HCT116 (cell line): ENCODE results near the gene DDX55. TPM values are rescaled to one million over a fixed set of nuclear protein-coding genes. Genes with fewer than 3 reads are reported as not detected.
"Not testable (repeated sequence)": the region's sequence is repeated elsewhere in the genome, so short reads cannot be mapped to it uniquely, and the experiment has no call there.

Experiments used
- ATAC-seq: fragments of 200-7000 bp; cut with Tn5 transposase; 2 replicates; pipeline ENCODE4 v1.9.1; 2020; ENCODE audit warnings: mild to moderate bottlenecking, moderate library complexity
- BruUV-seq: library from RNA; stranded (reverse); fragments of 400-500 nt; replicated peaks from 2 replicates; lab custom pipeline; 2021; lab: Mats Ljungman, UMichigan
- CTCF ChIA-PET: fragments of 300-600 bp; sonication (Branson Sonifier 250); formaldehyde crosslinking; loops from one replicate; lab custom pipeline; 2021; ENCODE audit warnings: antibody characterized with exemption; lab: Charles Lee
- POLR2A ChIA-PET: fragments of 300-600, 350-600 bp; sonication (Branson Sonifier 250); formaldehyde crosslinking; loops from one replicate; lab custom pipeline; 2021; ENCODE audit warnings: antibody characterized with exemption; lab: Charles Lee
- RAD21 ChIA-PET, 2 experiments: fragments of 300-600 bp; sonication (Branson Sonifier 250); formaldehyde crosslinking; loops; one replicate each; lab custom pipeline; 2023; ENCODE audit warnings: low total read pairs in 2 of 2; ENCODE audit not compliant: uncharacterized antibody in 2 of 2, unreplicated experiment in 2 of 2, low non-redundant PET in 1 of 2; lab: Charles Lee
- DNase-seq: peaks from one replicate; pipeline ENCODE4 v3.0.0-alpha.2; 2010; ENCODE audit warnings: low read depth, low spot score
- H2AFZ ChIP-seq: fragments of 200-600 bp; shearing (Covaris generic), sonication (generic); 2 replicates; pipeline ENCODE4 v1.6.1; 2017; ENCODE audit warnings: low read depth, mixed run types, mixed read lengths, antibody characterized with exemption, low read length; ENCODE audit not compliant: poor library complexity, severe bottlenecking
- H3K27ac ChIP-seq: 2 replicates; pipeline ENCODE4 v1.5.1; 2012; ENCODE audit warnings: low read depth, low read length
- H3K27me3 ChIP-seq: fragments of 200-600 bp; sonication (generic); 2 replicates; pipeline ENCODE4 v1.6.1; 2016; ENCODE audit warnings: mixed run types, low read length, mixed read lengths; ENCODE audit not compliant: insufficient read depth
- H3K36me3 ChIP-seq, 2 experiments: fragments of 200-500 bp in 1 of 2; fragments of 200-600 bp in 1 of 2; sonication (Bioruptor generic) in 1 of 2; sonication (generic) in 1 of 2; 2 replicates each; pipeline versions ENCODE4 v1.5.1 to v1.6.1; 2014 to 2016; ENCODE audit warnings: low read length in 2 of 2, inconsistent platforms in 1 of 2, mixed read lengths in 1 of 2, mixed run types in 1 of 2; ENCODE audit not compliant: insufficient read depth in 2 of 2, control insufficient read depth in 1 of 2
- H3K4me1 ChIP-seq, 2 experiments: fragments of 200-600 bp in 1 of 2; sonication (generic) in 1 of 2; 2 replicates each; pipeline versions ENCODE4 v1.5.1 to v1.6.1; 2012 to 2017; ENCODE audit warnings: low read length in 2 of 2, inconsistent platforms in 1 of 2, mild to moderate bottlenecking in 1 of 2, mixed read lengths in 1 of 2, mixed run types in 1 of 2, moderate library complexity in 1 of 2; ENCODE audit not compliant: insufficient read depth in 2 of 2, control insufficient read depth in 1 of 2
- H3K4me2 ChIP-seq: fragments of 200-600 bp; sonication (generic); 2 replicates; pipeline ENCODE4 v1.6.1; 2017; ENCODE audit warnings: mixed run types, low read length, mixed read lengths
- H3K4me3 ChIP-seq, 2 experiments: fragments of 200-600 bp in 1 of 2; sonication (generic) in 1 of 2; replicated peaks in 1 of 2; 2 replicates each; pipeline ENCODE4 v1.5.1; 2011 to 2016; ENCODE audit warnings: low read length in 2 of 2, control low read depth in 1 of 2, low read depth in 1 of 2, mild to moderate bottlenecking in 1 of 2, mixed read lengths in 1 of 2, mixed run types in 1 of 2
- H3K79me2 ChIP-seq: fragments of 200-600 bp; sonication (generic); 2 replicates; pipeline ENCODE4 v1.6.1; 2017; ENCODE audit warnings: mild to moderate bottlenecking, mixed run types, low read length, moderate library complexity, mixed read lengths; ENCODE audit not compliant: insufficient read depth
- H3K9ac ChIP-seq: fragments of 200-600 bp; sonication (generic); 2 replicates; pipeline ENCODE4 v1.6.1; 2016; ENCODE audit warnings: low read length, mixed read lengths
- H3K9me2 ChIP-seq: fragments of 200-600 bp; sonication (generic), shearing (Covaris generic); 2 replicates; pipeline ENCODE4 v1.6.1; 2017; ENCODE audit warnings: mixed run types, mild to moderate bottlenecking, moderate library complexity; ENCODE audit not compliant: insufficient read depth
- H3K9me3 ChIP-seq, 2 experiments: fragments of 200-500 bp in 1 of 2; fragments of 200-600 bp in 1 of 2; sonication (Bioruptor generic) in 1 of 2; sonication (generic) in 1 of 2; 2 replicates each; pipeline ENCODE4 v1.6.1; 2014 to 2017; ENCODE audit warnings: low read length in 2 of 2, mixed read lengths in 2 of 2, inconsistent platforms in 1 of 2, low read depth in 1 of 2, mild to moderate bottlenecking in 1 of 2, mixed run types in 1 of 2, moderate library complexity in 1 of 2; ENCODE audit not compliant: control insufficient read depth in 1 of 2, insufficient read depth in 1 of 2
- H4K20me1 ChIP-seq: fragments of 200-600 bp; sonication (generic), shearing (Covaris generic); 2 replicates; pipeline ENCODE4 v1.6.1; 2017; ENCODE audit warnings: mixed run types, mild to moderate bottlenecking, moderate library complexity; ENCODE audit not compliant: insufficient read depth
- CBX3 ChIP-seq: IDR thresholded peaks from 2 replicates; pipeline ENCODE4 v1.6.1; 2012; ENCODE audit warnings: low read depth
- EZH2phosphoT487 ChIP-seq: fragments of 200-600 bp; IDR thresholded peaks from 2 replicates; pipeline ENCODE4 v1.6.1; 2018; ENCODE audit warnings: antibody characterized with exemption, borderline replicate concordance
- FOSL1 ChIP-seq: IDR thresholded peaks from 2 replicates; pipeline ENCODE4 v1.6.1; 2012; ENCODE audit warnings: low read depth
- SIN3A ChIP-seq: IDR thresholded peaks from 2 replicates; pipeline ENCODE4 v1.6.1; 2012; ENCODE audit warnings: low read depth
- SRF ChIP-seq: IDR thresholded peaks from 2 replicates; pipeline ENCODE4 v1.6.1; 2012; ENCODE audit warnings: low read depth
- TCF7L2 ChIP-seq: IDR thresholded peaks from 2 replicates; pipeline ENCODE4 v1.7.0; 2011; ENCODE audit warnings: borderline replicate concordance, inconsistent platforms; ENCODE audit not compliant: insufficient read depth, insufficient read length; ENCODE audit errors: extremely low read depth
- ZFX ChIP-seq: fragments of 450-650 bp; IDR thresholded peaks from 2 replicates; pipeline ENCODE4 v1.6.1; 2017
- ZNF274 ChIP-seq: fragments of 200-500 bp; sonication (Bioruptor generic); IDR thresholded peaks from 2 replicates; pipeline ENCODE4 v1.6.1; 2014; ENCODE audit warnings: mild to moderate bottlenecking, low read depth, low read length, inconsistent platforms
- intact Hi-C: fragments of 100-400 bp; cut with micrococcal nuclease; formaldehyde crosslinking; loops from 2 replicates; pipeline ENCODE4 v1.10.0; 2022
- total RNA-seq: library from RNA; stranded (reverse); gene quantifications from one replicate; pipeline ENCODE4 v1.2.1, GENCODE V29; 2021; ENCODE audit not compliant: unreplicated experiment
- TF ChIP-seq, protein P1 (sequence below): IDR thresholded peaks from 2 replicates; pipeline ENCODE4 v1.6.1; 2012

Gene DDX55
- total RNA-seq, 1 experiment from 2014 or later: 41.8 TPM

DNA sequence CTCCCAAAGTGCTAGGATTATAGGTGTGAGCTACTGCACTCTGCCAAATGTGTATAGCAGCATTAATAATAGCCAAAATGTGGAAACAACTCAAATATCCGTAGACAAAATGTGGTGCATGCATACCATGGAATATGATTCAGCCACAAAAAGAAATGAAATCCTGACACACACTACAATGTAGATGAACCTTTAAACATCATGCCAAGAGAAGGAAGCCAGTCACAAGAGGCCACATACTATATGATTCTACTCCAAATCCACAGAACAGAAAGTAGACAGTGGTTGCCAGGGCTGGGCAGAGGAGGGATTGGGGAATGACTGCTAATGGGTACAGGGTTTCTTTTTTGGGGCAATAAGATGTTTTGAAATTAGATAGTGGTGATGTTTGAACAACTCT is 25.3 kb upstream of the DDX55 start:
- Histone ChIP-seq H3K9ac (no peak overlapping the region), H4K20me1 (no peaks in the 10 kb centered on the region), H3K9me3 (peaks cover 0 to 6% of the 10 kb centered on the region in 2 experiments; a peak in 1 of 4 replicates), H2AFZ (no peak overlapping the region), H3K27me3 (no peaks in the 10 kb centered on the region), H3K4me2 (no peak overlapping the region), H3K27ac (no peak overlapping the region), H3K36me3 (no peaks in the 10 kb centered on the region), H3K9me2 (no peaks in the 10 kb centered on the region), H3K79me2 (peaks cover 6% of the 10 kb centered on the region; the same call in 1 of the 2 replicates), H3K4me1 (peaks cover 0 to under 1% of the 10 kb centered on the region in 2 experiments; a peak in 2 of 4 replicates), H3K4me3 (no peak overlapping the region)
- BruUV-seq: no TSS peak
- CTCF ChIA-PET: no interaction called here
- TF ChIP-seq EZH2phosphoT487 (no peak), SIN3A (no peak), FOSL1 (no peak), ZFX (no peak), ZNF274 (no peak), TCF7L2 (no peak), SRF (no peak), CBX3 (no peak)
- POLR2A ChIA-PET: no interaction called here
- no peak for ATAC-seq
- no peak for DNase-seq
- RAD21 ChIA-PET: no interaction called here
- intact Hi-C loops: no loop called here

DNA sequence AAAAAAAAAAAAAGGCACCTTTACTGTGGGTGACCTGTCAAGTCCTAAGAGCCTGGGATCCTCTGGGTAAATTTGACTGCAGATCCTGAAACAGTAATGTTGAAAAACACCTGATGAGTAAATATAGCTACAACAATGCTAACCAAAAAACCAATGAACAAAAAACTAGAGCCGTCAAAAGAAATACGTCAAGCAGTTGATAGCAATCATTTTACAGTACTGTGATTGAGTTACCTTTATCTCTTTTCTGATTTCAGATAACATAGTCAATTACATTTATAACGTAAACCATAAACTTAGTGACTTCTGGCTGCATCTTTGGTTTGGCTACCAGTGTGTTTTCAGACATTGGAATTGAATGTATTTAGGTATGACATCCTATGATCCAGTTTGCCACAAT is 23.7 kb upstream of the DDX55 start:
- BruUV-seq: no TSS peak
- H2AFZ ChIP-seq: no peak overlapping the region
- intact Hi-C loops: no loop called here
- DNase-seq (no peak), ATAC-seq (no peak)
- no peak overlapping the region for H3K4me3 ChIP-seq
- H3K9me2 ChIP-seq: no peaks in the 10 kb centered on the region
- H3K27me3 ChIP-seq: no peaks in the 10 kb centered on the region
- POLR2A ChIA-PET: no interaction called here
- CTCF ChIA-PET: interaction anchor here (0.6 kb wide), 1 partner anchor 139 kb away, joined by 3 read pairs; no protein-coding TSS in a partner anchor
- peaks cover 5 to 10% of the 10 kb centered on the region in 2 experiments for H3K4me1 ChIP-seq
- H3K79me2 ChIP-seq: peaks cover 21% of the 10 kb centered on the region
- H3K27ac ChIP-seq: no peak overlapping the region
- no peak overlapping the region for H3K4me2 ChIP-seq
- H3K9me3 ChIP-seq: peaks cover 0 to 6% of the 10 kb centered on the region in 2 experiments; a peak in 1 of 4 replicates
- no peaks in the 10 kb centered on the region for H4K20me1 ChIP-seq
- no peak overlapping the region for H3K9ac ChIP-seq
- RAD21 ChIA-PET: no interaction called here
- TF ChIP-seq, protein P1, sequence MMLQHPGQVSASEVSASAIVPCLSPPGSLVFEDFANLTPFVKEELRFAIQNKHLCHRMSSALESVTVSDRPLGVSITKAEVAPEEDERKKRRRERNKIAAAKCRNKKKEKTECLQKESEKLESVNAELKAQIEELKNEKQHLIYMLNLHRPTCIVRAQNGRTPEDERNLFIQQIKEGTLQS: no peak
- TF ChIP-seq TCF7L2: no peak
- no peaks in the 10 kb centered on the region for H3K36me3 ChIP-seq

DNA sequence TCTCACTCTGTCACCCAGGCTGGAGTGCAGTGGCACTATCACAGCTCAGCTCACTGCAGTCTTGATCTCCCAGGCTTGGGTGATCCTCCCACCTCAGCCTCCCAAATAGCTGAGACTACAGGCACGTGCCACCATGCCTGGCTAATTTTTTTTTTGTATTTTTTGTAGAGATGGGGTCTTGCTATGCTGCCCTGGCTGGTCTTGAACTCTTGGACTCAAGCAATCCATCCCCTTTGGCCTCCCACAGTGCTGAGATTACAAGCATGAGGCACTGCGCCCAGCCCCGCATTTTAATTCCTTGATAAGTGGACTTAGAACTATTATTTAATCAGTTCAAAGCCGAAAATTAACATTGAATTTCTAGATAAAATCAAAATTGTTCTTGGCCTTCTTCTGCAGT is 23.1 kb upstream of the DDX55 start:
- H3K4me2 ChIP-seq, H3K4me3 ChIP-seq, intact Hi-C loops, H3K27me3 ChIP-seq, CTCF ChIA-PET, H2AFZ ChIP-seq, H3K9me3 ChIP-seq, BruUV-seq, ATAC-seq, RAD21 ChIA-PET, H3K27ac ChIP-seq, H4K20me1 ChIP-seq, H3K36me3 ChIP-seq, DNase-seq, H3K9me2 ChIP-seq, H3K9ac ChIP-seq: not testable (repeated sequence)
- Histone ChIP-seq H3K79me2 (peaks cover 24% of the 10 kb centered on the region), H3K4me1 (peaks cover 5 to 10% of the 10 kb centered on the region in 2 experiments)
- POLR2A ChIA-PET: interaction anchor here (1.2 kb wide), 1 partner anchor 8 kb away, joined by 3 read pairs; no protein-coding TSS in a partner anchor
